HG03045 (cell line): ENCODE data around the gene BCAS4.

ENCODE experiments used
- ATAC-seq: cut with Tn5 transposase; IDR thresholded peaks from one replicate; pipeline ENCODE4 v1.9.1; 2021; ENCODE audit warnings: mild to moderate bottlenecking, moderate library complexity; ENCODE audit not compliant: unreplicated experiment

BCAS4 gene

DNA sequence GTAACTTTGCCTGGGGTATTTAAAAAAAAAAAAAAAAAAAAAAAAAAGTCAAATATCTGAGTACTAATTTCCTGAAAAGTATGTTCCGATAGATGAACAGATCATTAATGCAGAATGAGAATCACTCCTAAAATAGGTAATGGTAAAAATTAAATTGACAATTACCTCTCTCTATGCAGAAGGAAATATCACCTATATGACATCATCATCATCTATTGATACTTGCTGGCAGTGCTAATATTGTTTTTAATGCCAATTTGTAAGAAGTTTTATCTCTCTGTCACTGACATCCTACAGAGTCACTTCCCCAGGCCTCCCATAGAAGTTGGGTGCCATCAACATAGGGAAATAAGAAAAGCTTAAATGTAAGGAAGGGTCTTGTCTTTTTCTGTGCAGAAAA lies 106.4 kb downstream of the BCAS4 start:
- ATAC-seq = no peak

- no peak for ATAC-seq
These were observed 108.6 kb downstream of the BCAS4 start for GRCh38 chr20:50903353-50904051.

GRCh38 chr20:50904067-50904570 lies 109.3 kb downstream of the BCAS4 start:
- ATAC-seq = no peak

DNA sequence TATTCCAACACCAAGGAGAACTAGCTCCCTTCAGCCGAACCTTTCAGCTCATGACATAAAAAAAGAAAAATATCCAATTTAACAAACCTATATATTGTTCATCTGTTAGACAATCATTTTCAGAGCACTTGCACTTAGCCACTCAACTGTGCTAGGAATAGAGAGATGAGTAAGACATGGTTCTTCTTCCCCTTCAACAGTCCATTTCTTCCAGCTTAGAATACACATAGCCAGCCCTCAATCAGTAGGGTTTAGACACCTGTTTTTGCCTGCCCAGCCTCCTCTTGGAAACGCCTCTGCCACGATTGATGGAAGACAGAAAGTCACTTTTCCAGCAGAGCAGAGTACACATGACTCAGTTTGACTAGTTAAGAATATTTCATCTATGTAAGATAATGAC lies 114.6 kb downstream of the BCAS4 start:
- no peak for ATAC-seq

GRCh38 chr20:50911030-50911429 lies 116.2 kb downstream of the BCAS4 start:
- no peak for ATAC-seq

GRCh38 chr20:50911716-50912115 lies 116.9 kb downstream of the BCAS4 start:
- ATAC-seq = no peak

DNA sequence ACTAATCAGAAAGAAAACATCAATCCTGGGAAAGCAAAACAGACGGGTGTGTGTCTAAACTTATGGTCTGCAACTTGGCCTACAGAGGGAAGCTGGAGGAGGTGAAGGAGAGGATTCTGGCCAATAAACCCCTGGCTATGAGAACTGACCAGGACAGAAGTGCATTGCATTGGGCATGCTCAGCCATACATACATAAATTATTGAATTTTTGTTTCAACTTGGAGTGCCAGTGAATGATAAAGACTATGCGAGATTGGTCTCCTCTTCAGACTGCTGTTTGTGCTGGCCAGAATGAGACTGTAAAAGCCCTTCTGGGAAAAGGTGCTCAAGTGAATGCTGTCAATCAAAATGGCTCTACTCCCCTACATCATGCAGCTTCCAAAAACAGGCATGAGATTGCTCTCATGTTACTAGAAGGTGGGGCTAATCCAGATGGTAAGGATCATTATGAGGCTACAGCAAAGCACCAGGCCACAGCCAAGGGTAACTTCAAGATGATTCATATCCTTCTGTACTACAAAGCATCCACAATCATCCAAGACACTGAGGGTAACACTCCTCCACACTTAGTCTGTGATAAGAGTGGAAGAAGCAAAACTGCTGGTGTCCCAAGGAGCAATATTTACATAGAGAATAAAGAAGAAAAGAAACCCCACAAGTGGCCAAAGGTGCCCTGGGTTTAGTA lies 119.0 kb downstream of the BCAS4 start:
- no peak for ATAC-seq

GRCh38 chr20:50915424-50915823 lies 120.6 kb downstream of the BCAS4 start:
- no peak for ATAC-seq

GRCh38 chr20:50916257-50916656 lies 121.4 kb downstream of the BCAS4 start:
- no peak for ATAC-seq

DNA sequence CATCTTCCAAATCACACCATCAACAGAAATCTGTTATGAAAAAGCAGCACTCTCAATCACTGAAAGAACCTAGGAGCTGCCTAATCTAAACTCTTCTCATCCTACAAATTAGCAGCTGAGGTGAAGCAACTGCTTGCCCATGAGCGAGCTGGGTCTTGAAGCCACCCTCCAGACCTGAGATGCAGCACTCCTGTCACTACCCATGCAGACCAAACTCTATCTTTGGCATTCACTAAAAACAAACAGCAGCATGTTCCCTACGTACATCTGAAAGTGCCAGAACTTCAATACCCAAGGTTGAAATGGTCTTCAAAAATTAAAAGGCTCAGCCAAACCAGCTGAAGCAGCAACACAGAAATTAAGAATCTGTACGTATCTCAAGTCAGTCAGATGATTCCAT lies 122.1 kb downstream of the BCAS4 start:
- ATAC-seq = no peak

DNA sequence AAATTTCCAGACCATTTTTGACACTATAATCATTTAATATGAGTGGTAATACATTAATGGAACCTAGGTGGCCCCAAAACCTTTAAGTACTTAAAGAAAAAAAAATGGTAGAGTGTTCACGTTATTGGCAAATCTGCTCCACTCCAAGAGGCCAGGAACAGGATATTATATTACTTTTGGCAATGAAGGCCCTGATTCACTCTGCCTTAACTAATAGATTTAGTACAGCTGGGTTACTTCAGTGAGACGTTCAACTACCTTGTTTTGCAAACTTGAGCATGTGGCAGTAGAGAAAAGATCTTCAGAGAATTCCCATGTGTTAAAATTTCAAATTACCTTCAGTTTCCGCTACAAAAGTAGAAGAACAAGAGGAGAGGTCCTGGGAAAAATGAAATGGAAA lies 123.5 kb downstream of the BCAS4 start:
- ATAC-seq = no peak

GRCh38 chr20:50919567-50919966 lies 124.7 kb downstream of the BCAS4 start:
- ATAC-seq = no peak

GRCh38 chr20:50920997-50921396 lies 126.1 kb downstream of the BCAS4 start:
- no peak for ATAC-seq

DNA sequence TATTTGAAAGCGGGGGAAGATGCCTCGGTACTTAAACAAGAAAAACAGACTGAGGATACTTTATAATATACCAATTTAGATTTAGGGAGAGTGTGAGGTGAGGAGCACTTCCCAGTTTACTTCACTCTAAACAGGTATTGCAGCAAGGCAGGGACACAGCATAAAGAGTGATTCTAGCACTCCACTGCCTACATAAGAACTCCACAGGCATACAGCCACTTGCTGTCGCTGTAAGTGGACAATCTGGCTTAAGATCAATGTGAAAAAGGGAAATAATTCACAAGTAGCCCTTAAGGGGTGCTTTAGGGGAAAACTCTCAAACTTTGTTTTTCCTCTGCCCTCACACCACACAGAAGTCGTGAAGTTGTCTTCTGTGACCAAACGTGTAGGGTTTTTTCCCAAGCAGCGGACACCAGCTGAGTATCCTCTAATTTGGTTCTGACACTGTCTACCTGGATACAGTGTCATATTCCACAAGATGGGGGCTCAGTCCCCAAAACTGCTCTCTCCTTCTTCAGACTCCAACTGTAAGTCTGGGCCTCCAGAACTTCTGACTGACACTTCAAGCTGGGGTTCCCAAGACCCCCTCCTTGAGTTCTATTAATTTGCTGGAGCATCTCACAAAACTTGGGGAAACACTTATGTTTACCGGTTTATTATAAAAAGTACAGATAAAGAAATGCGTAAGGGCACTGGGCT lies 127.1 kb downstream of the BCAS4 start:
- ATAC-seq = no peak

DNA sequence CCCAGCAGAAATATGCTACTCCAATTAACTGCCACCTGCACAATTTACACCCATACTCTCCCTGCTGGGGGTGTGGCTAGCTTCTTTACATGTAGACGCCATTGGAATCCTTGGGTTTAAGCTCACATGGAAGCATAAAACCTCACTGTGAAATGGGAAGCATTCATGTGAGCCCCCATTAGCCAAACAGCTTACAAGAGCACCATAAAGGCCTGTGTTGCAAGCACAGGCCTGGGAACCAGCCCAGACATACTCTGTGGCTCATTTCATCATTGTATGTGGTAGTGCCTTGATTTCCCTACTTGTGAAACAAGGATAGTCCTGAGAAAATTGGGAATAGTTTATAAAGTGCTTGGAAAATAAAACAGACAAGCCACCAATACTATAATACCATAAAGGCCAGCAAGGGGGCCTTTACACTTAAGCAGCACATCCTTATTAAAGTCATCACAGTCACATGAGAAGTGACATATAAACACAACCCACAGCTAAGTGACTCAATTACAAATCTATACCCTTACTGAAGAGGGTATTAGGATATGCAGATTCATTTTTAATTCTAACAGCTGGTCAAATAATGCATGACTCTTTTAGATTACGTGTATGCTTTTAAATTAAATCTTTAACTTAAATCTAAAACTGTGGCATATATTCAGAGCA lies 129.5 kb downstream of the BCAS4 start:
- ATAC-seq = no peak

DNA sequence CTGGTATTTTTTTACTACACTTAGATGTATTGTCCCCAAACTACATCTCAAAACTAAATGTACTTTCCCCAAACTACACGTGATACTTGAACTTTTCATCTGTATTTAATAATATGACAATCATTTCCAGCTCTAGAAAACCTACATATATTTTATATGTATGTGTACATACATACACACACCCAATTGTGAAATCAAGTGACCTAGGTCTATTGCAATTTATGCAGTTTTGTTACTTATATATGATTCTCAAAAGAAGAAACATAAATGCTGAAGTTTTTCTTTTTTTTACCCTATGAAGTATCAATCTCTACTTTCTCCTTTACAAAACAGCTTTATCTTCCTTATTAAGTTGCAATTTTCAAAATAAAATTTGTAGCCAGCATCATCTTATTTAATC lies 131.7 kb downstream of the BCAS4 start:
- no peak for ATAC-seq
